ENCODE results near the gene PIGT.

Gene PIGT

DNA sequence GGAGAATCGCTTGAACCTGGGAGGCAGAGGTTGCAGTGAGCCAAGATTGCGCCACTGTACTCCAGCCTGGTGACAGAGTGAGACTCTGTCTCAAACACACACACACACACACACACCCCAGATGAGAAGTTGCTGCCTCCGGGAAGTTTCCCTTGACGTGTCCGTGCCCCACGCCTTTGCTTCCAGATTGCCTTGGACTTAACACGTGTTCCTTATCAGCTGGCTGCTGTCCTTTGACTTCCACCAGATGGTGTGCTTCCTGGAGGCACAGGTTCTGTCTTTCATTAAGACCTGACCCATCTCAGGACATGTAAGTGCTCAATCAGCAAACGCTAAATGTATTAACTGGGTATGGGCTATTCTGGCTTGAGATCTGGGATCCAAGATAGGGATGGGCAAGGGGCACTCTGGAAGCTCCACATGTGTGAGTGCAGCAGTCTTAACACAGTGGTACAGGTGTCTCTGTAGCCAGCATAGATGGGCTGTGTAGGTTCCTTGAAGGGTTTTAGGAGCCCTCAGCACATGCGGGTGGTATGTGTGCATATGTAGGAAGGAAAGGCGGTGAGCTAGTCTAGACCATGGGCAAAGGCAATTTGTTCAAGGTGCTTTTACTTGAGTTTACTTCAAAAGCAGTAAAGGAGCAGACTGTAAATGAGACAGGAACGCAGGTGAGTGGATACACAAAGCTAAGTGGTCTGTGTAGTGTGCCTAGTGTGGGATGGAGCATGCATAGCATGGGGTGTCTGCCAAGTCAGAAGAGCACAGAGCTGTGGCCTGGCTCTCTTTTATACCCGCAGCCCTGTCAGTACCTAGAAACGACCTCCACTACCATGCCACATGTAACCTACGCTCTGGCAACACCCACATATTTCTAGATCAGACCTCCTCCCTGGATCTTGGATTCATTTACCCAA, 11.6 kb downstream of the PIGT start:
- DNase-seq (ENCODE audit: low spot score) (no peak), FAIRE-seq (no peak)

DNA sequence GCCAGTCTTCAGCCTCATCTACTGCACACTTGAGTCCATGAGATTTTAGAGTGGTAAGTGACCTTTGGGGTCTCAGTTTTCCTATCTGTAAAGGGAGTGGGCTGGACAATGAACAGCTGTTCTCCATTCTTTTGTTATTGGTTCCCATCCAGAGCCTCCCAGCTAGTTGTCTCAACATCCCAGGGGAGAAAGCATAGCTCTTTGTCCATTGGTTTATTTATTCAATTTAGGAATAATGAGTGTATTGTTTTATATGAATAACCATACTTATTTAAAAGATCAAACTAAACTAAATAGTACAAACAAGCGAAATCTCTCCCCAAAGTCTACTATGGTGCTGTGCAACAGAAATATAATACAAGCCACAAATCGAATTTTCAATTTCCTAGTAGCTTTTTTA, 13.7 kb downstream of the PIGT start:
- no peak for DNase-seq (ENCODE audit: low spot score)
- FAIRE-seq, result no peak

DNA sequence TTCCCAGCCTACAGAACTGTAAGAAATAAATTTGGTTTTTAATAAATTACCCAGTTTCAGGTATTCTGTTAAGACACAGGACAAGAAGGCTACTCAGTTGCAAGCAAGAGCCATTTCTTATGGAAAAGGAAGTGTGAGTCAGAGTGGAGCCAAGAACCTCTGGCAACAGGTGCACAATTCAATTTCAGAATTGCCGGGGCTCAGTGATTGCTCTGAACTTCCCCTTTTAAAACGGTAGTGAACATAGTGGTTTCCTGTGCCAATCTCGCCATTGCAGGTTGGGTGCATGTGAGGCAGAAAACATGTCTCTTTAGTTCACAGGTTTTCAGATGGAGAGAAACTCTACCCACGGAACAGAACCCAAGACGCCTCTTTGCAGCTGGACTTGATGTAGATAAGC, 16.4 kb downstream of the PIGT start:
- no peak for DNase-seq (ENCODE audit: low spot score)
- no peak for FAIRE-seq

DNA sequence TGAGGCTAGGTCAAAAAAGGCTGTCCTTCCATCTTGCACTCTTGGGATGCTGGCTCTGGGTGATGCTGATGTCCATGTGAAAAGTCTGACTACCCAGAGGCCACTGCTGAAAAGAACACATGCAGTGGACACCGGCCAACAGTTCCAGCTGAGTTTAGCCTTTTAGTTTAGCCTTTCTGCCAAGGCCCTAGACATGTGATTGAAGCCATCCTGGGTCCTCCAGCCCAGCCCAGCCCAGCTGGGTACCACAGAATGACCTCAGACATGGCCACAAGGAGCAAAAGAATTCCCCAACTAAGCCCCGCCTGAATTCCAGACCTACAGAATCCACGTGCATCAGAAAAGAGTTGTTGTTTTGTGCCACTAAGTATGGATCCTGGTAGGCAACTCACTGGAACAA, 17.4 kb downstream of the PIGT start:
- no peak for FAIRE-seq
- peak; percentile 24 for DNase-seq (ENCODE audit: low spot score)

DNA sequence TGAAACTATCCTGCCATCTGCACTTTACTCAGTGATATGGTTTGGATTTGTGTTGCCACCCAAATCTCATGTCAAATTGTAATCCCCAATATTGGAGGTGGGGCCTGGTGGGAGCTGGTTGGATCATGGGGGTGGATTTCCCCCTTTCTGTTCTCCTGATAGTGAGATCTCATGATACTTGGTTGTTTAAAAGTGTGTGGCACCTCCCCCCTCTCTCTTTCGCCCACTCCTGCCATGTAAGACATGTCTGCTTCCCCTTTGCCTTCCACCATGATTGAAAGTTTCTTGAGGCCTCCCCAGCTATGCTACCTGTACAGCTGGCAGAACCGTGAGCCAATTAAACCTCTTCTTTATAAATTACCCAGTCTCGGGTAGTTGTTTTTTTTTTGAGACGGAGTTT, 18.0 kb downstream of the PIGT start:
- DNase-seq (ENCODE audit: low spot score) (no peak), FAIRE-seq (no peak)

DNA sequence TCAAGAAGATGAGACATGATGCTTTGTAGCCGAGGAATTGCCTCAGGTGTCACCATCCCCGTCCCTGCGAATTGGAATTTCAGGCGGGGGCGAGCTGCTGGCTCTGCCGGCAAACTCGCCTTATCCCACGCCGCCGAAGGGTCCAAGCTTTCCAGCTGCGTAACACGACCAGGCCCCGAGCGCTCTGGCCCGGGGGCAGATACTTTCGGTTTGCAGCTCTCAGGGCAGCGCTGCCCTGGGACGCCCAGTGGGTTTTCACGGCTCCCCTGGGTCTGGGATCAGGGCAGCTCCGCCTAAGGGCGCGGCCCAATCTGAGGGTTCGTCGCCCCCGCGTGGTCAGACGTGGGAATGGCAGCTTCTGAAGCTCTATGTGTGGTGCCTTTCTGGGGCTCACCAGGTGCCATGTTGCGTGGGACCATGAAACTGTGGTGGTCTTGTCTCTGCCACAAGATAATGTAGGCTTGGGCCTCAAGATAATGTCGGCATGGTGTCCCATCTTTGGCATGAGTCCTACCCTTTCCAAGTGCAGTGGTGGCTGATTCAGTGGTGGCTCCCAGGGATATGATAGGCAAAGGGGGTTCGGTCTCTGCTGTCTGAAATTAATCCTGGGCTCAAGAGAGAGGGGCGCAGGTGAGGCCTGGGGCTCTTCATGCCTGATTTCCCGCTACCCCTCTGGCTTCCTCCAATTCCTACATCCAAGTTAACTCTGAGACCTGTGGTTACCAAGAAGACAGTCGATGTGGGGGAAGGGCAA, 21.0 kb downstream of the PIGT start:
- DNase-seq (ENCODE audit: low spot score) (peak; percentile 74), FAIRE-seq (no peak)

DNA sequence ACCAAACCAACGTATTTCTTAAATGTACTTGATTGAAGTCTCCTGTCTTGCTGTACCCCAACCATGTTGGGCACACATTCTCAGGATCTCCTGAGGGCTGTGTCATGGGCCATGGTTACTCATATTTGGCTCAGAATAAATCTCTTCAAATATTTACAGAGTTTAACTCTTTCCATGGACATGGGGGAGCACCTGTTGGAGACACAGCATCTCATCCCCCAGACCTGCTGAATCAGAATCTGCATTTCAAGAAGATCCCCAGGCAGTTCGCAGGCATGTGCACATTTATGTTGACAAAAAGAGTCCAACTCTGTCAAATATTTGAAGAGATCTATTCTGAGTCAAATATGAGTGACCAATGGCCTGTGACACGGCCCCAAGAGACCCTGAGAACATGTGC, 24.5 kb downstream of the PIGT start:
- FAIRE-seq, result no peak
- DNase-seq (ENCODE audit: low spot score), result no peak

DNA sequence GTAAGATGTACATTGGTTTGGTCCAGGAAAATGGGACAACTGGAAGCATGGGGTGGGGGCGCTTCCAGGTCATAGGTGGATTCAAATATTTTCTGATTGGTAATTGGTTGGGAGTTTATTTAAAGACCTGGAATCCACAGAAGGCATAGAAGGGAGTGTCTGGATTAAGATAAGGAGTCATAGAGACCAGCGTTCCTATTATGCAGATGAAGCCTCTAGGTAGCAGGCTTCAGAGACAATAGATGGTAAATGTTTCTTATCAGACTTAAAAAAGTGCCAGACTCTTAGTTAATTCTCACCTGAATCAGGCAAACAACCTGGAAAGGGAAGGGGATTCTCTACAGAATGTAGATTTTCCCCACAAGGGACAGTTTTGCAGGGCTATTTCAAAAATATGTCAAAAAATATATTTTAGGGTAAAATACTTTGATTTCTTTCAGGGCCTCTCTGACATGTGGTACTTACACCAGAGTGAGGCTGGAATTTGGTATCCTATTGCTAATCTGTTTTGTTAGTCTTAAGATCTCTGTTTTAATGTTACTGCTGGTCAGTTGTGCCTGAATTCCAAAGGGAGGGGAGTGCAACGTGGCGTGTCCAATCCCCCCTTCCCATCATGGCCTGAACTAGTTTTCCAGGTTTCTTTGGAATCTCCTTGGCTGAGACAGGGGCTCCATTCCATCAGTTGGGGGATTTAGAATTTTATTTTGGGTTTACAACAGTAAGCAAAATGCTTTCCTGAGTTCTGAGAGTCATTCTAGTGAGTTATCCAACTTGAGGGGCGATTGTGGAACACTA, 25.1 kb downstream of the PIGT start:
- FAIRE-seq, result no peak

DNA sequence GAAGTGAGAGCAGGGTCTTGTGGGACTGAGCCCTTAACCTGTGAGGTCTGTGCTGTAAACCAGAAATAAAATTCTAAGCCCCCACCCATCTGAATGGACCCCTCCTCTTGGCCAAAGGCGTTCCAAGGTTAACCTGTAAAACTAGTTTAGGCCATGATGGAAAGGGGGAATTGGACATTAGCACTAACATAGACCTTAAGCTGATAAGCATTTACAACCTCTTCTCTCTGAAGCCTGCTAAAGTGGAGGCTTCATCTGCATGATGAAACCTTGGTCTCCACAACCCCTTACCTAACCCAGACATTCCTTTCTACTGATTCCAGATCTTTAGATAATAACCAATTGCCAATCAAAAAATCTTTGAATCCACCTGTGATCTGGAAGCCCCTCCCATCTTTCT, 25.8 kb downstream of the PIGT start:
- DNase-seq (ENCODE audit: low spot score) (no peak), FAIRE-seq (no peak)

More for the DNA sequence above, 25.1 kb downstream of the PIGT start:
- no peak for DNase-seq (ENCODE audit: low spot score)

DNA sequence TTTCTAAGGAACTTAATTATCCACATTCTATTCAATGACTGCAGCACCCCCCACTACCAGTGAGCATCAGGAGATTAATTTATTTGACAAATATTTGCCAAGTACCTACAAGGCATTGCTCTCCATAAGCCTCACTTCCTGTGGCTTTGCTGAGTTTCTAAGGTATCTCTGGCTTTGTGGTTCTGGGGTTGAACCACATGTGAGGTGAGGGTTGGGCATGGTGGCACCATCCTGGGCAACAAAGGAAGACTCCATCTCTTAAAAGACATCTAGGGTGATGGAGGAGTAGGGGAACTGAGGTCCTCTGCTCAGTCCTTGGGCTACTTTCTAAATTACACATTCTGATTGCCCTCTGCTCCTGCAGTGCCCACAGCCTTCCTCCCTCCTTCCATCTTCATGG, 28.1 kb downstream of the PIGT start:
- FAIRE-seq, result no peak
- DNase-seq (ENCODE audit: low spot score), result no peak

DNA sequence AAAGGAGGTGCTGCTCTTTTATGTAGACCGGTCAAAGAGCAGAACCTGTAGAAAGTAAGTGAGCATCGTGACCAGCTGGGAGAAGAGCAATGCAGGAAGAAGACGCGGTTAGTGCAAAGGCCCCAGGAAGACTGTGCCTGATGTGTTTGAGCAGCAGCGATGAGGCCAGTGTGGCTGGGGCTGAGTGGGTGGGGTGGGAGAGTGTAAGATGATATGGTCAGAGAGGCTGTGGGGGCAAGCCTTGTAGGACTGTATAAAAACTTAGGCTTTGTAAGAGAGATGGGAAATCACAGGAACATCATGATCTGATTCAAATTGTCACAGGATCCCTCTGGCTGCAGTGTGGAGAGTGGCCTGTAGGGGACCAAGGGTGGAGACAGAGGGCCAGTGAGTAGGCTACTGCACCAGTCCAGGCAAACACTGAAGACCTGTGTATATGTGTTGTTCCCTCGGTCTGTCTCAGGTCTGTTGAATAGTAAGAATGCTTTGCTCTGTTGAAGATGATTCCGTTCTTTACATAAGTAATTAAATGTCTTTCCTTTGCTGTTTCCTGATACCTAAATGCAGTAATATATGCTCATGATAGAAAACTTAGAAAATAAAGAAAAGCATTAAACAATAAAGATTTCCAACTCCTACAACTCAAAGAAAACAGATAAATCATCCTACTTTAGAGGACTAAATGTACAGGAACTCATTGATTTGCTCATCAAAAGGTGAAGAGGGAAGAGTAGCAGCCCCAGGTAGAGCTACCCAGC, 30.0 kb downstream of the PIGT start:
- no peak for FAIRE-seq
- DNase-seq (ENCODE audit: low spot score), result peak; percentile 29

DNA sequence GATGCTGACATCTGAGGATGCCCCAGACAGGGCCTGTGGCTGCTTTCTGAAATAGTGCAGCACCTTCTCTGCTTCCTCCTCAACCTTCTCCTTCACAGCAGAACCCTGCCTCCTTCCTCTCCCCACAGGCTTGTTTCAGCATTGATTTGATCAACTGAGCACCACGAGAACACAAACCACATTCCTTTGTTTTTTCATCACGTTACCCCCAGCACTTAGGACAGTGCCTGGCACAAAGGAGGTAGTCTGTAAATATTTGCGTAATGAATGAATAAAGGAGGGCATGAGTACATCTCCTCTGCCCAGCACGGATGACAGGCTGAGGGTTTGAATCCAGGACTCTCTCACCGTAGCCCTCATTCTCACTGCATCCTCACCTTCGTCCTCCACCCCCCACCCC, 32.3 kb downstream of the PIGT start:
- no peak for DNase-seq (ENCODE audit: low spot score)

DNA sequence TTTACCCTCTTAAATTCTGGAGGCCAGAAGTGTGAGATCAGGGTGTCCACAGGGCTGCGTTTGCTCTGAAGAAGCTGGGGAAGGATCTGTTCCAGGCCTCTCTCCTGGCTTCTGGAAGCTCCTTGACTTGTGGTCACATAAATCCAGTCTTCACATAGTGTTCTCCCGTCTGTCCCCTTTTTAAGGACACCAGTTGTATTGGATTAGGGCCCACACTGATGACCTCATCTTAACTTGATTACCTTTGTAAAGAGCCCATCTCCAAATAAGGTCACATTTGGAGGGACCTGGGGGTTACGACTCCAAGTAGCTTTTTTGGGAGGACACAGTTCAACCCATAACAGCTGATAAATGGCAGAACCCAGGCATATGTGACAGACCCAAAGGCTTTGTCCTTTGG, 33.6 kb downstream of the PIGT start:
- no peak for DNase-seq (ENCODE audit: low spot score)
- no peak for FAIRE-seq

More for the DNA sequence above, 32.3 kb downstream of the PIGT start:
- FAIRE-seq, result no peak

DNA sequence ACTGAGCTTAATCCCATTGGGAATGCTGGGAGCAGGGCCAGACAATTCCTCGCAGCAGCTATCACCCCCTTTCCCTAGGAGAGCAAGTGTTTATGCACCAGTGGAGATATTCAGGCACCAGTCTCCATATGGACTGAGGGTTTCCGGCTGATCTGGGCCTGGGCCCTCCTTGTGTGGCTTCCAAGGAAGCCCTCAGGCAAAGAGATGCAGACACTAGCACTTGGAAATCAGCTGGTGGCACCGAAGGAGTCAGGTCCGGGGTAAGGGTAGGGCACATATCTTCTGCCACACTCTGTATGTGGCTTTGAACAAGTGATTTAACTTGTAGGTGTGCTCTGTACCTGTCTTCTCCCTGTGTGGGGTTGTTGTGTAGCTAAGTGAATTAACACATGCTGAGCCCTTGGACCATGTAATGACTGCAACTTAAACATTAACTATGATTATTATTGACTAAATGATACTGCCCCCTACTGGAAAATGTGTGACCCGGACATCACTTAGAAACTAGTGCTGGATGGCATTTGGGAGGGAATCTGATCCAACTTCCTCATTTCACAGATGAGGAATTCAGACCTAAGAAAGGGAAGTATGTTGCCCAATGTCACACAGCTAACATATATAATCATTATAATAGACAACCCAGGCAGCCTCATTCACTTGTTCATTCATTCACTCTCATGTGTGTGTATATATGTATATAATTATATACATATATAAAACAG, 34.3 kb downstream of the PIGT start:
- no peak for FAIRE-seq
- DNase-seq (ENCODE audit: low spot score), result peak; percentile 45

DNA sequence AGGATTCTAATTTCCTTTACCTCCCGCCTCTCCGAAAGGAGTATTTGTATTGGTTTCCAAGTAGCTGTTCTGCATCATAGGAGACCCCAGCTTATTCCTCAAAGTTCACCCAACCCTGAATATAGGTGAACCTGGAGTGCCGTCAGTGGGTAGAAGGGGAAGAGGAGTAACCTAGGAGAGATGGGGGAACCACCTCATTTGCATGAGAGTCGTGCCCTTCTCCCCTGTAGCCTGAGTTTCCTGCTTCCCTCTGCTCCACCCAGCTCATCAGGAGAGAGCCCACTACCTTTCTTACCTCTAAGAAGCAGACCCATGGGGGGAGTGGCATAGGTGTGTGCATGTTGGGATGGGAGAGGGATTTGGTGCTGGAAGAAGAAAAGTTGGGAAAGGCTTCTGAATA, 36.3 kb downstream of the PIGT start:
- no peak for FAIRE-seq
- no peak for DNase-seq (ENCODE audit: low spot score)

DNA sequence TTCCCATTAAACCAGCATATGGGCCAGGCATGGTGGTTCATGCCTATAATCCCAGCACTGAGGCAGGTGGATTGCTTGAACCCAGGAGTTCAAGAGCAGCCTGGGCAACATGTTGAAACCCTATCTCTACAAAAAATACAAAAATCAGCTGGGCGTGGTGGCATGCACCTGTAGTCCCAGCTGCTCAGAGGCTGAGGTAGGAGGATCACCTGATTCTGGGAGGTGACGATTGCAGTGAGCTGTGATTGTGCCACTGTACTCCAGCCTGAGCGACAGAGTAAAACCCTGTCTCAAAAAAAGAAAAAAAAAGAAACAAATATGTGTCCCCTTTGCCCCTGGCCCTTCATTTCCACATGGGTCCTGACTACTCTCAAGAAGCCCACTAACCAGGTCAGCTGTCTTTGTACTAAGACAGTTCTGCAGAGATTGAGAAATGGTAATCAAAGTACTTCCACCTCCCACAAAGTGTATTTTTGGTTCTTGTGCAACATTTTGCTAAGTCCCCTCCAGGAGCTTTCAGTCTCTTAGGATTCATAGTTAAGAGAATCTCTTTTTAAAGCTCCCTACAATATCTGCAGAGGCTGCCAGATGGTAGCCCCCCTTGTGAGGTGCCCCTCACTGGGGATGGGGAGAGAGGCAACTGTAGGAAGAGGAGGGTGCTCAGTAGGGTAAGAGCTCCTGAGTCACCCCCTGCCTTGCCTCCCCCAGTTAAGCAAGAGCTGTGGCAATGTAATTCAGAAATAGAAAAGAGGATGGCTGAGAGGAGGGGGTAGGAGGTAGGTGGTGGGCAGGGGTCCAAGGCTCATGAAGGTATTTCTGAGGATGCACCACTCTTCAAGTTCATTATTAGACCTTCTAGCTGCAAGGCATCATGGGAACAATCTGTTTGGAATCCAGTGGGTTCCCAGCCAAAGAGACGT, 37.1 kb downstream of the PIGT start:
- FAIRE-seq, result no peak
- no peak for DNase-seq (ENCODE audit: low spot score)

DNA sequence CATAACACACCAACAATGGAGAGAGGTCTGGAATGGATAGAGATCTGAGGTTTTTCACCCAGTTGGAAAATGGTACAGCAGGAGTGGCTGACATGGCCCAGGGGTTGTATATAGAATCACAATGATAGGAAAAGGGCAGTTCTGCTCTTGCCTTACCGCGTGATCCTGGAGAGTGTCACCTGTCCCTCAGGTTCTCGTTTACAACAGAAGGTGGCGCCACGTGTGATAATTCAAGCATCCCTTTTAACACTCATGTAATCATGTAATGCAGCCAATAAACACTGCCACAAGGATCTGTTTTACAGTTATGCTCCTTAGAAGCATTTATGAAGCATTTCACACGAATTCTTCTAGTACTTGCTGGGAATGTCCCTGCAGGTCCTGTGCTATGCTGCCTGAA, 40.7 kb downstream of the PIGT start:
- no peak for FAIRE-seq
- no peak for DNase-seq (ENCODE audit: low spot score)

DNA sequence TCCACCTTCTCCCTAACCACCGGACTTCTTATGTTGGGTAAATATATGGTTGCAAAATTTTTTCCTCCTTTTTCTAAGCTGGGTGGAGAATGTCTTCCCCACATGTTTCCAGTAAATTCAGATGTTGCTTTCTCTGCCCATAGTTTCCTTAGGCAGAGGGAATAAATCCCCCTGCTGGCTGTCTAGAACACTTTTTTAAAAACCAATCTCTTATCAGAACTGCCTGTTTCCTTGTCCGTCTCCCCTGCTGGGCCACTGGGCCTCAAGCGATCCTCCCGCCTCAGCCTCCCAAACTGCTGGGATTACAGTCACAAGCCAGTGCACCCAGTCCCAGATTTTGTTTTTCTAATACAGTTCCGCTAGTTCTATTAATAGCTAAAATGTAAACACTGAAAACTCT, 43.7 kb downstream of the PIGT start:
- FAIRE-seq (no peak), DNase-seq (ENCODE audit: low spot score) (no peak)

DNA sequence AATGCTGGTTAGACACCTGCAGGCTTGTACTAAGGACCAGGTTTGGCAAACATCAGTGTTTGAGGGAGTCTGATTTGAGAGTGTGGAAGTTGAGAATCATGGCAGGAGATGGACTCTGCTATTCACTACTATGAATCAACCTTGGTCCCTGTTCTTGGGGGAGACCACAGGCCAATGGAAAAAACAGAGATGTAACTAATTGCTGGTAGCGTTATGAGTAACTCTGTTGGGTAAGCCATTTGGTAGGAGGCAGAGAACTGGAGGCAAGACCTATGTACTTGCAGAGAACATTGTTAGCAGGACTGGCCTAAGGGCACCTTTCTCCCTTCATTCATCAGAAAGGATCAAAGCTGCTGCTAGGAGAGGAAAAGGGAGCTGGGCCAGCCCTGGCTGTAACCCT, 45.3 kb downstream of the PIGT start:
- DNase-seq (ENCODE audit: low spot score) (no peak), FAIRE-seq (no peak)
